ACC112 (cell line): ENCODE measurements around the gene SLC17A4.

ENCODE experiments used
- H2AFZ ChIP-seq: fragments of 200-600 bp; sonication (generic); one replicate; pipeline ENCODE4 v1.6.0; 2017; ENCODE audit warnings: antibody characterized with exemption, low read length; ENCODE audit not compliant: unreplicated experiment
- H3K27ac ChIP-seq: fragments of 200-600 bp; sonication (generic); 2 replicates; pipeline ENCODE4 v1.5.1; 2014; ENCODE audit warnings: low read depth, mild to moderate bottlenecking, antibody characterized with exemption, low read length, moderate library complexity
- H3K27me3 ChIP-seq: fragments of 200-600 bp; sonication (generic); 2 replicates; pipeline ENCODE4 v1.6.1; 2014; ENCODE audit warnings: mild to moderate bottlenecking, antibody characterized with exemption, low read length, moderate library complexity, mixed read lengths; ENCODE audit not compliant: insufficient read depth
- H3K36me3 ChIP-seq: fragments of 200-600 bp; sonication (generic); 2 replicates; pipeline ENCODE4 v1.6.1; 2016; ENCODE audit warnings: mild to moderate bottlenecking, antibody characterized with exemption, low read length, moderate library complexity, mixed read lengths; ENCODE audit not compliant: insufficient read depth
- H3K4me1 ChIP-seq: fragments of 200-600 bp; sonication (generic); one replicate; pipeline ENCODE4 v1.6.1; 2016; ENCODE audit warnings: low read length, mixed read lengths; ENCODE audit not compliant: insufficient read depth, unreplicated experiment, control insufficient read depth
- H3K4me3 ChIP-seq: fragments of 200-600 bp; sonication (generic); 2 replicates; pipeline ENCODE4 v1.5.1; 2014; ENCODE audit warnings: mild to moderate bottlenecking, low read depth, low read length
- H3K79me2 ChIP-seq: fragments of 200-600 bp; sonication (generic); one replicate; pipeline ENCODE4 v1.6.0; 2016; ENCODE audit warnings: low read length; ENCODE audit not compliant: control insufficient read depth, unreplicated experiment, insufficient read depth

SLC17A4 gene

DNA sequence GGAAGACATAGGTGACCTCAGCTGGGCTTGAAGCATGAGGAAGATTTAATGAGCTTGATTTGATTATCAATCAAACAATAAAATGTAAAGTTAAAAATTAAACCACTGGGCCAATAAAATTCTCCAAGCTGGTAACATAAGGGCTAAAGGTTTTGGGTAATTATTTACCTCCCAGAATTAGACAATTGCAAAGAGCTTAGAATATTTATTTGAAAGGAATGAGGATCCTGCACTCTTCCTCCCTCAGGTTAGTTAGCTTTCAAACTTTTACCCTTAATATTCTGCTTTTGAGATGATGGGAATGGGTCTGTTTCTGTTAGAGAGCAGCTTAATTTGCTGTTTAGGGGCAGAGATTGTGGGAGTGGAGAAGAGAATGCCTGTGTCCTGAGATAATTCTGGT, at the start of gene SLC17A4:
Gene SLC17A4 (plus strand): TSS at position 208 of the 400 bp plus-strand sequence. CDS start 7,221 bp downstream, outside the sequence.
- H3K79me2 ChIP-seq = no peaks in the 10 kb centered on the region

GRCh38 chr6:25706314-25707014, 48.1 kb upstream of the SLC17A4 start:
- Histone ChIP-seq H3K27me3 (peaks cover 17% of the 10 kb centered on the region), H3K27ac (no peak overlapping the region), H3K4me3 (no peak overlapping the region), H3K4me1 (no peaks in the 10 kb centered on the region), H2AFZ (no peak overlapping the region), H3K36me3 (no peaks in the 10 kb centered on the region), H3K79me2 (no peaks in the 10 kb centered on the region)

More for the DNA sequence above, at the start of gene SLC17A4:
- no peak within 1 kb of the TSS for H3K4me3 ChIP-seq
- no peak within 1 kb of the TSS for H3K27ac ChIP-seq
- H3K27me3 ChIP-seq = peaks cover 53% of the 10 kb centered on the region
- no peak within 1 kb of the TSS for H2AFZ ChIP-seq
- no peaks in the 10 kb centered on the region for H3K4me1 ChIP-seq
- no peaks in the 10 kb centered on the region for H3K36me3 ChIP-seq

DNA sequence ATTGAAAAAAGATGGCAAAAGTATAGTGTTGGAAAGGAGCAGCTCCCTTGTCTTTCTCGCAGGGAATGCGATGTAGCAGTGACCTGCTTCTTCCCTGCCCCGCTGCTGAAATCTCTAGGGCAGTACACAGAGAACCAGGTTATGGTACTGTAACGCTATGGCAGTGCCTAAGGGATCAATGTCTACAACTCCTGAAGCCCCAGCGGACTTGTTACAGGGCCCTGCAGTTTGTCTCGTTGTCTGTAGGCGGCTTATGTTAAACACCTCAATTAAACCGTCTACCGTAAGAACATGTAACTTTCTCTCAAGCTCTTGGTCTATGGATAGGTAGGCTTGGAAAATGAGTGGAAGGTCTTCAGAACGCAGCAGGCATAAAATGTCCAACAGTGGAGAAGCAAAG, 44.8 kb upstream of the SLC17A4 start:
- H3K79me2 ChIP-seq = no peaks in the 10 kb centered on the region
- H3K4me1 ChIP-seq = no peaks in the 10 kb centered on the region
- no peaks in the 10 kb centered on the region for H3K36me3 ChIP-seq
- H3K4me3 ChIP-seq = no peak overlapping the region
- no peak overlapping the region for H2AFZ ChIP-seq
- no peak overlapping the region for H3K27ac ChIP-seq
- peaks cover 3% of the 10 kb centered on the region; the same call in 1 of the 2 replicates for H3K27me3 ChIP-seq

DNA sequence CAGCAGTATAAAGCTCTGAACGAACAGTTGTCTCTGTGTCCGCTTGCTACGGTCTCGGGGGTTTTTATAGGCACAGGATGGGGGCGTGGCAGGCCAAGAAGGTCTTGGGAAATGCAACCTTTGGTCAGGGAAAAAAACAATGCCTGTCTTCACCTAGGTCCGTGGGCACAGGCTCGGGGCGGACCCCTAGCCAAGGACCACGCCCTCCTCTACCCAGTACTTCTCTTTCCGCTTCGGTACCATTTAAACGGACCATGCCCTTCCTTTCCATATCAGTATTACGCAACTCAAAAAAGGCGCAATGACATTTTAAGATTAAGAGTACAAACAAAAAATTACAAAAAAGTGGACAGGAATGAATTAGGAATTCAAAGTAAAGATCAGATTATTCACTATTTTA, 44.3 kb upstream of the SLC17A4 start:
- Histone ChIP-seq H3K36me3 (no peaks in the 10 kb centered on the region), H2AFZ (no peak overlapping the region), H3K4me3 (no peak overlapping the region)

GRCh38 chr6:25713824-25714223, 40.7 kb upstream of the SLC17A4 start:
- Histone ChIP-seq H3K27ac (no peak overlapping the region), H3K79me2 (no peaks in the 10 kb centered on the region)

More for the DNA sequence above, 44.3 kb upstream of the SLC17A4 start:
- Histone ChIP-seq H3K79me2 (no peaks in the 10 kb centered on the region), H3K4me1 (no peaks in the 10 kb centered on the region), H3K27me3 (no peaks in the 10 kb centered on the region), H3K27ac (no peak overlapping the region)

DNA sequence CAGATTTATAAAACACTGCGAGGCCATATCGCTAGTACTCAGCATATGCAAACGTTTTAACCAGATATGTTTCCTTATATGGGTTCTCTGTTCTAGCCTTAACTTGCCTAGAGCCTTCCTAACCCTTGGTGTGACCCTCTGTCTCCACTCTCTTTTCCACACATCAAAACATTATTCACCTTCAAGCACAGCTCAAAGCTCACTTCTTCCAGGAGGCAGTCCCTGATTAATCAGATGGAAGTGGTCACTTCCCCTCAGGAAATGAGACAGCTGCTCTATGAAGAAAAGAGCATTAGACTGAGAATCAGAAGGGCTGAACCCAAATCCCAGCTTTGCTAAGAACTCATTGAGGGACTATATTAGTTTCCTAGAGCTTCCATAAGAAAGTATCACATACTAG, 39.8 kb upstream of the SLC17A4 start:
- Histone ChIP-seq H2AFZ (no peak overlapping the region), H3K4me1 (no peaks in the 10 kb centered on the region), H3K27me3 (no peaks in the 10 kb centered on the region), H3K4me3 (no peak overlapping the region), H3K79me2 (no peaks in the 10 kb centered on the region), H3K27ac (no peak overlapping the region), H3K36me3 (no peaks in the 10 kb centered on the region)

More at GRCh38 chr6:25713824-25714223, 40.7 kb upstream of the SLC17A4 start:
- H3K4me1 ChIP-seq = no peaks in the 10 kb centered on the region
- H3K4me3 ChIP-seq = no peak overlapping the region
- H2AFZ ChIP-seq = no peak overlapping the region
- no peaks in the 10 kb centered on the region for H3K36me3 ChIP-seq
- H3K27me3 ChIP-seq = no peaks in the 10 kb centered on the region

- Histone ChIP-seq H3K79me2 (no peaks in the 10 kb centered on the region), H3K4me3 (no peak overlapping the region), H3K27me3 (no peaks in the 10 kb centered on the region), H2AFZ (no peak overlapping the region), H3K27ac (no peak overlapping the region), H3K36me3 (no peaks in the 10 kb centered on the region), H3K4me1 (no peaks in the 10 kb centered on the region)
Observed at GRCh38 chr6:25715794-25716193, 38.7 kb upstream of the SLC17A4 start.

DNA sequence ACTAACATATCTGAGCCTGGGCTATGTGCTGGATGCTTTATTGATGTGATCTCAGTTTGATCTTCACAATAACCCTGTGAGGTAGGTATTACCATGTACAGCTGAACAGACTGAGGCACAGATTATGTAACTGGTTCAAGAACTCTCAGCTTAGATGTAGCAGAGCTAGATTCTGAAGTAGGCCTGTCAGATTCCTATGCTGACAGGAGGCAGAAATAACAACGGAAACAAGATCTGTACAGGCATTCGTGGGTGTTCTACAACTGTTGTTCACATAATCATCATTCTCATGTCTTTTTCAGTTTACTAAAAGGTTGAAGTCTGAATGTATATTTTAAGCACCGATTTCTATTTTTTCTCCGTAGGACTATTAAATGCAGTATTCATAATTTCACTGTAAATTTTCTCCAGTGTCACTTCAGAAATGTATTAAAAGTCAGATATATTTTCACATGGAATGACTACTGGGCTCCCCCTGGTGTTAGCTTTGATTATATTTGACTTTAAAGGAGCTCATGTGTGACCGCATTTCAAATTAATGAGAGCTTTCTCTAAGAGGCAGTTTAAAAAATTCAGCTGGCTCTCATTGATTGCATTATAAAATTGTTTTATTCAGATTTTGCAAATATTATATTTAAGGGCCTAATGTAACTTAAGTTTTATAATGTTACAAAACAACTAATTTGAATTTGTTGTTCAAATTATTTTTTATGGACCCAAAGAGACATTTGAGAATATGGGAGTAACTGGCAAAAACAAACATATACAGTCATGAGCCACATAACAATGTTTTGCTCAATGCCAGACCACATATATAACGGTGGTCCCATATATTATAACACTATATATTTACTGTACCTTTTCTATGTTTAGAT, 36.4 kb upstream of the SLC17A4 start:
- Histone ChIP-seq H3K4me1 (no peaks in the 10 kb centered on the region), H2AFZ (no peak overlapping the region)

DNA sequence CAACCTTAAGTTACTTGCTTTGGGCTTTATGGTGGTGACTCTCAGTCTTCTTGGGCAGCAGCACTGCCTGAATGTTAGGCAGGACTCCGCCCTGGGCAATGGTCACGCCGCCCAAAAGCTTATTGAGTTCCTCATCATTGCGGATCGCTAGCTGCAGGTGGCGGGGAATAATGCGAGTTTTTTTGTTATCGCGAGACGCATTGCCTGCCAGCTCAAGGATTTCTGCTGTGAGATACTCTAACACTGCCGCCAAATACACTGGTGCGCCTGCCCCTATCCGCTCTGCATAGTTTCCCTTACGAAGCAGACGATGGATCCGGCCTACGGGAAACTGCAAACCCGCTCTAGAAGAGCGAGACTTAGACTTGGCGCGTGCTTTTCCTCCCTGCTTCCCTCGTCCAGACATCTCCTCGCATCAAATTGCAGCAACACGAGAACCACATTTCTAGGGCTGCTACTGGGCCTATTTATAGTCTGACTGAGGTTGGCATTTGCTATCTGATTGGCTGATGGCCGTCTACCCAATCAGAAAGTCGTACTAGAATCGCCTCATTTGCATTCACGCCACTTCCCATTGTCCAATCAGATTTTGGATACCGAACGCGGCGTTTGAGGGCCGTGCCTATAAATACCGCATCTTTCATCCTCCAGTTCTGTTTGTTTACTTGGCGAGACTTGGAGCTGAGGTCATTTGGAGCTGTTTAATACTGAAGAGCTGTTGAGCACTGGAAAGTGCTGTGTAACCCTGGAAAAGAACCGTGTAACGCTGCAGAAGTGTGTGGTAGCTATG, 28.2 kb upstream of the SLC17A4 start:
- no peaks in the 10 kb centered on the region for H3K36me3 ChIP-seq
- no peaks in the 10 kb centered on the region for H3K4me1 ChIP-seq
- no peak overlapping the region for H3K4me3 ChIP-seq
- H3K79me2 ChIP-seq = no peaks in the 10 kb centered on the region
- no peak overlapping the region for H3K27ac ChIP-seq
- H2AFZ ChIP-seq = no peak overlapping the region
- peaks cover 25% of the 10 kb centered on the region for H3K27me3 ChIP-seq

More for the DNA sequence above, 36.4 kb upstream of the SLC17A4 start:
- Histone ChIP-seq H3K36me3 (no peaks in the 10 kb centered on the region), H3K27ac (no peak overlapping the region), H3K4me3 (no peak overlapping the region), H3K79me2 (no peaks in the 10 kb centered on the region), H3K27me3 (no peaks in the 10 kb centered on the region)

GRCh38 chr6:25727028-25727427, 27.5 kb upstream of the SLC17A4 start:
- no peaks in the 10 kb centered on the region for H3K36me3 ChIP-seq
- H3K27ac ChIP-seq = no peak overlapping the region
- no peaks in the 10 kb centered on the region for H3K79me2 ChIP-seq
- H3K4me1 ChIP-seq = no peaks in the 10 kb centered on the region
- no peak overlapping the region for H2AFZ ChIP-seq
- H3K27me3 ChIP-seq = peaks cover 32% of the 10 kb centered on the region
- H3K4me3 ChIP-seq = no peak overlapping the region
